SK-N-SH (cell line): Measurements from ENCODE around the gene TBC1D2B. TPM values are rescaled to one million over a fixed set of nuclear protein-coding genes. Genes with fewer than 3 reads are reported as not detected.

ENCODE experiments used
- CTCF ChIA-PET: fragments of 300-600, 350-600 bp; formaldehyde crosslinking; extraction: SDS; loops from one replicate; lab custom pipeline; 2021; lab: Yijun Ruan, JAX
- POLR2A ChIA-PET: fragments of 350-600 bp; sonication (Branson Sonifier 250); formaldehyde crosslinking; extraction: SDS; loops from one replicate; lab custom pipeline; 2020; ENCODE audit warnings: antibody characterized with exemption, inconsistent platforms; lab: Yijun Ruan, JAX
- DNase-seq: peaks from one replicate; pipeline ENCODE4 v3.0.0; 2012
- H2AFZ ChIP-seq: fragments of 200-600 bp; sonication (generic); 2 replicates; pipeline ENCODE4 v1.8.1; 2016; ENCODE audit warnings: antibody characterized with exemption, mild to moderate bottlenecking, low read depth
- H3F3A ChIP-seq: fragments of 200-600 bp; sonication (generic); replicated peaks from 2 replicates; pipeline ENCODE3; 2016; ENCODE audit warnings: antibody characterized with exemption, mild to moderate bottlenecking; ENCODE audit not compliant: insufficient read depth
- H3K27ac ChIP-seq, 2 experiments: fragments of 200-500 bp in 1 of 2; fragments of 200-600 bp in 1 of 2; sonication (Bioruptor generic) in 1 of 2; sonication (generic), shearing (Covaris generic) in 1 of 2; 2 replicates each; pipeline versions ENCODE4 v1.5.1 to v1.6.1; 2014 to 2016; ENCODE audit warnings: low read depth in 2 of 2, inconsistent platforms in 1 of 2, low read length in 1 of 2, mild to moderate bottlenecking in 1 of 2, mixed read lengths in 1 of 2
- H3K27me3 ChIP-seq: fragments of 200-600 bp; sonication (generic), shearing (Covaris generic); 2 replicates; pipeline ENCODE4 v1.6.1; 2016; ENCODE audit warnings: mixed run types; ENCODE audit not compliant: insufficient read depth
- H3K36me3 ChIP-seq, 2 experiments: fragments of 200-500 bp in 1 of 2; fragments of 200-600 bp in 1 of 2; sonication (Bioruptor generic) in 1 of 2; sonication (generic) in 1 of 2; replicated peaks in 1 of 2; 2 replicates each; pipeline versions ENCODE3 to v1.5.1; 2014 to 2016; ENCODE audit warnings: low read length in 1 of 2, mild to moderate bottlenecking in 1 of 2; ENCODE audit not compliant: insufficient read depth in 2 of 2, control insufficient read depth in 1 of 2
- H3K4me1 ChIP-seq, 2 experiments: fragments of 200-500 bp in 1 of 2; fragments of 200-600 bp in 1 of 2; sonication (Bioruptor generic) in 1 of 2; sonication (generic), shearing (Covaris generic) in 1 of 2; 2 replicates each; pipeline versions ENCODE4 v1.5.1 to v1.6.1; 2014 to 2016; ENCODE audit warnings: low read depth in 1 of 2, low read length in 1 of 2, mixed run types in 1 of 2; ENCODE audit not compliant: insufficient read depth in 2 of 2, control insufficient read depth in 1 of 2
- H3K4me2 ChIP-seq: fragments of 200-600 bp; sonication (generic), shearing (Covaris generic); 2 replicates; pipeline ENCODE4 v1.6.1; 2017; ENCODE audit warnings: mixed run types
- H3K4me3 ChIP-seq, 2 experiments: fragments of 200-500 bp in 1 of 2; fragments of 200-600 bp in 1 of 2; sonication (Bioruptor generic) in 1 of 2; sonication (generic), shearing (Covaris generic) in 1 of 2; 2 replicates each; pipeline versions ENCODE4 v1.5.1 to v1.8.1; 2014 to 2016; ENCODE audit warnings: low read depth in 2 of 2, inconsistent platforms in 1 of 2, low read length in 1 of 2, mild to moderate bottlenecking in 1 of 2, mixed read lengths in 1 of 2, moderate library complexity in 1 of 2
- H3K79me2 ChIP-seq: fragments of 200-600 bp; sonication (generic); 2 replicates; pipeline ENCODE4 v1.8.1; 2017; ENCODE audit warnings: mild to moderate bottlenecking; ENCODE audit not compliant: insufficient read depth
- H3K9ac ChIP-seq: fragments of 200-600 bp; sonication (generic); 2 replicates; pipeline ENCODE4 v1.6.1; 2017; ENCODE audit warnings: mixed run types
- H3K9me2 ChIP-seq: fragments of 200-600 bp; sonication (generic); 2 replicates; pipeline ENCODE4 v1.6.1; 2017; ENCODE audit warnings: mixed run types
- H3K9me3 ChIP-seq: fragments of 200-600 bp; sonication (generic); 2 replicates; pipeline ENCODE4 v1.6.1; 2017; ENCODE audit warnings: mixed run types, mild to moderate bottlenecking, moderate library complexity
- H4K20me1 ChIP-seq: fragments of 200-600 bp; sonication (generic); 2 replicates; pipeline ENCODE4 v1.6.1; 2017; ENCODE audit warnings: mild to moderate bottlenecking, mixed run types; ENCODE audit not compliant: insufficient read depth
- CTCF ChIP-seq: fragments of 200-600 bp; sonication (generic); IDR thresholded peaks from 2 replicates; pipeline ENCODE4 v1.6.1; 2017; ENCODE audit warnings: antibody characterized with exemption, mild to moderate bottlenecking, moderate library complexity
- EZH2phosphoT487 ChIP-seq: fragments of 200-600 bp; sonication (generic); IDR thresholded peaks from 2 replicates; pipeline ENCODE4 v1.6.1; 2017; ENCODE audit warnings: low read depth, mixed run types, mild to moderate bottlenecking, antibody characterized with exemption, moderate library complexity, borderline replicate concordance
- GATA2 ChIP-seq: sonication (generic); formaldehyde crosslinking; IDR thresholded peaks from 2 replicates; pipeline ENCODE4 v1.5.0; 2020; ENCODE audit warnings: mild to moderate bottlenecking, missing genetic modification reagents
- JUND ChIP-seq: IDR thresholded peaks from 2 replicates; pipeline ENCODE4 v1.4.0; 2012
- MXI1 ChIP-seq: IDR thresholded peaks from 2 replicates; pipeline ENCODE4 v1.6.1; 2012; ENCODE audit warnings: mild to moderate bottlenecking, low read depth, low read length, improper control_type of control experiment
- NFIC ChIP-seq: IDR thresholded peaks from 2 replicates; pipeline ENCODE4 v1.4.0; 2012; ENCODE audit warnings: borderline replicate concordance
- PBX3 ChIP-seq: IDR thresholded peaks from 2 replicates; pipeline ENCODE4; 2012
- POLR2AphosphoS5 ChIP-seq: IDR thresholded peaks from 2 replicates; pipeline ENCODE4 v1.6.1; 2012; ENCODE audit warnings: low read depth, low read length
- RAD21 ChIP-seq: IDR thresholded peaks from 2 replicates; pipeline ENCODE4 v1.6.1; 2012; ENCODE audit warnings: mild to moderate bottlenecking, low read length
- RCOR1 ChIP-seq: fragments of 150-350 bp; IDR thresholded peaks from 2 replicates; pipeline ENCODE4 v1.6.1; 2017; ENCODE audit warnings: antibody characterized with exemption, low read length
- REST ChIP-seq: IDR thresholded peaks from 2 replicates; pipeline ENCODE4 v1.6.1; 2012; ENCODE audit warnings: mild to moderate bottlenecking, low read depth, low read length, moderate library complexity
- SMC3 ChIP-seq: IDR thresholded peaks from 2 replicates; pipeline ENCODE4 v1.6.1; 2012; ENCODE audit warnings: low read depth, low read length, improper control_type of control experiment
- TEAD4 ChIP-seq: IDR thresholded peaks from 2 replicates; pipeline ENCODE4 v1.4.0; 2012; ENCODE audit warnings: mild to moderate bottlenecking, borderline replicate concordance; ENCODE audit not compliant: insufficient read depth
- YY1 ChIP-seq: IDR thresholded peaks from 2 replicates; pipeline ENCODE4 v1.4.0; 2012; ENCODE audit warnings: low read depth, mild to moderate bottlenecking
- ZBTB33 ChIP-seq: IDR thresholded peaks from 2 replicates; pipeline ENCODE4 v1.4.0; 2012; ENCODE audit warnings: low read depth, borderline replicate concordance
- WGBS: methylation state at CpG from one replicate; pipeline ENCODE4 v1.1.6; 2017; ENCODE audit warnings: low lambda C conversion rate; 5-methylcytosine and 5-hydroxymethylcytosine counted together
- polyA plus RNA-seq, 3 experiments: library from polyadenylated mRNA; depleted of rRNA; stranded (reverse); fragments of >200 nt; gene quantifications; 2 replicates each; pipeline ENCODE4 v1.2.3, GENCODE V29; 2012
- TF ChIP-seq, protein P1 (sequence below): fragments of 150-350 bp; IDR thresholded peaks from 2 replicates; pipeline ENCODE4 v1.6.1; 2016; ENCODE audit warnings: mild to moderate bottlenecking, low read depth, low read length

The TBC1D2B gene
- polyA plus RNA-seq, 1 of the 3 experiments (the other 2 are of a cell fraction) = 19.0 TPM

DNA sequence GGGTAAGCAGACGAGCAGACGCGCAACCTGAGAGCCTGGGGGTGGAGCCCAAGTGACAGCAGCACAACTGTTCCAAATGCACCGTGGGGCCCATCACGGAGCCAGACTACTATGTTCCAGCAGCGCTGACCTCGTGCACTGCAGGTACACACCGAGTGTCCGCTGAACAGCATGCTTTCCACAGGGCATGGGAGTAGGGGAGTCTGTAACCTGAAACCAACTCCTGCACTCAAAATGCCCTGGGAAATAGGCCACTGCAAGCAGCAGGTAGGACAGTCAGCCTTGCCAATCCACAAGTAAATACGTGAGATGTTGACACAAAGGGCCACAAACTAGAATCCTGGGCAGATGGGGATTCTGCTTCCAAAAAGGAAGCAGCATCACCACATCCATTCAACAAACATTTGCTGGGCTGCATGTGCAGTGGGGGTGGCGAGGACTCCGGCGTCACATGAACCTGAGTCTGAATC lies 73.9 kb downstream of the TBC1D2B start (continued):
- TF ChIP-seq ZBTB33 = no peak
- TF ChIP-seq YY1 = no peak
- no peak for TF ChIP-seq RAD21
- TF ChIP-seq EZH2phosphoT487 = no peak

- Histone ChIP-seq H3K9ac (no peak overlapping the region), H3F3A (peaks cover 12% of the 10 kb centered on the region), H3K9me2 (no peaks in the 10 kb centered on the region), H2AFZ (no peak overlapping the region), H3K4me1 (peaks cover 13 to 66% of the 10 kb centered on the region in 2 experiments; a peak in 3 of 4 replicates), H3K9me3 (no peaks in the 10 kb centered on the region), H3K4me3 (no peak overlapping the region), H3K27ac (no peak overlapping the region; a peak in 1 of 4 replicates), H3K27me3 (no peaks in the 10 kb centered on the region), H4K20me1 (peaks cover 39% of the 10 kb centered on the region), H3K36me3 (peaks cover 11 to 43% of the 10 kb centered on the region in 2 experiments), H3K4me2 (no peak overlapping the region)
- ChIA-PET POLR2A (no interaction called here), CTCF (interaction anchor here (1.2 to 5.3 kb wide), 3 partner anchors 36 to 106 kb away, joined by 3 to 46 read pairs (median 9); no protein-coding TSS in a partner anchor)
- DNase-seq = no peak
- WGBS = 93% methylated on average over 6 of the region's 7 CpGs
- no peak for TF ChIP-seq RCOR1
- no peak for TF ChIP-seq TEAD4
- TF ChIP-seq GATA2 (CRISPR knock-in tag) = no peak
- TF ChIP-seq PBX3 = no peak
- TF ChIP-seq NFIC = no peak
- no peak for TF ChIP-seq MXI1
- no peak for TF ChIP-seq POLR2AphosphoS5
- no peak for TF ChIP-seq SMC3
- no peak for TF ChIP-seq JUND
- TF ChIP-seq REST = no peak
- no peak for TF ChIP-seq CTCF
- TF ChIP-seq, protein P1, sequence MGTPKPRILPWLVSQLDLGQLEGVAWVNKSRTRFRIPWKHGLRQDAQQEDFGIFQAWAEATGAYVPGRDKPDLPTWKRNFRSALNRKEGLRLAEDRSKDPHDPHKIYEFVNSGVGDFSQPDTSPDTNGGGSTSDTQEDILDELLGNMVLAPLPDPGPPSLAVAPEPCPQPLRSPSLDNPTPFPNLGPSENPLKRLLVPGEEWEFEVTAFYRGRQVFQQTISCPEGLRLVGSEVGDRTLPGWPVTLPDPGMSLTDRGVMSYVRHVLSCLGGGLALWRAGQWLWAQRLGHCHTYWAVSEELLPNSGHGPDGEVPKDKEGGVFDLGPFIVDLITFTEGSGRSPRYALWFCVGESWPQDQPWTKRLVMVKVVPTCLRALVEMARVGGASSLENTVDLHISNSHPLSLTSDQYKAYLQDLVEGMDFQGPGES = no peak
- TF ChIP-seq, all 33 proteins: peak for 0
- H3K79me2 ChIP-seq = peaks cover 6% of the 10 kb centered on the region; the same call in 1 of the 2 replicates
Measured at GRCh38 chr15:78002996-78003395, 74.5 kb downstream of the TBC1D2B start.
